IMR-90 (cell line): ENCODE results near the gene SRCIN1. TPM values are rescaled to one million over a fixed set of nuclear protein-coding genes. Genes with fewer than 3 reads are reported as not detected.

ENCODE experiments used
- ATAC-seq: fragments of 200-7000 bp; cut with Tn5 transposase; 2 replicates; pipeline ENCODE4 v1.9.1; 2020; ENCODE audit warnings: low read depth, mild to moderate bottlenecking, moderate library complexity
- BruUV-seq: library from RNA; stranded (reverse); fragments of 400-500 nt; replicated peaks from 2 replicates; lab custom pipeline; 2021; lab: Mats Ljungman, UMichigan
- CTCF ChIA-PET: fragments of 300-600 bp; formaldehyde crosslinking; extraction: SDS; loops from one replicate; lab custom pipeline; 2021; ENCODE audit warnings: antibody characterized with exemption; lab: Yijun Ruan, JAX
- POLR2A ChIA-PET: fragments of 300-600 bp; sonication (Branson Sonifier 250); formaldehyde crosslinking; loops from one replicate; lab custom pipeline; 2022; ENCODE audit warnings: antibody characterized with exemption; ENCODE audit not compliant: unreplicated experiment; lab: Charles Lee
- DNase-seq: peaks from one replicate; pipeline ENCODE4 v3.0.0; 2013
- H2AFZ ChIP-seq: replicated peaks from 2 replicates; pipeline ENCODE3; 2013; ENCODE audit warnings: low read length, mild to moderate bottlenecking; ENCODE audit not compliant: poor library complexity
- H2AK5ac ChIP-seq: 2 replicates; pipeline ENCODE4 v1.6.1; 2013; ENCODE audit warnings: low read depth, low read length, inconsistent platforms
- H2AK9ac ChIP-seq: replicated peaks from 2 replicates; pipeline ENCODE3; 2013; ENCODE audit warnings: mild to moderate bottlenecking, low read depth, low read length, moderate library complexity; ENCODE audit not compliant: poor library complexity
- H2BK120ac ChIP-seq: 2 replicates; pipeline ENCODE4 v1.6.1; 2013; ENCODE audit warnings: low read depth, low read length, inconsistent platforms
- H2BK15ac ChIP-seq: 3 replicates; pipeline ENCODE4 v1.6.1; 2013; ENCODE audit warnings: low read depth, low read length, inconsistent platforms
- H2BK20ac ChIP-seq: 2 replicates; pipeline ENCODE4 v1.6.1; 2013; ENCODE audit warnings: low read depth, mild to moderate bottlenecking, inconsistent platforms, low read length, moderate library complexity
- H2BK5ac ChIP-seq: 2 replicates; pipeline ENCODE4 v1.6.1; 2013; ENCODE audit warnings: mild to moderate bottlenecking, low read depth, low read length, inconsistent platforms; ENCODE audit not compliant: poor library complexity, severe bottlenecking
- H3K14ac ChIP-seq: replicated peaks from 2 replicates; pipeline ENCODE4 v1.6.1; 2013; ENCODE audit warnings: low read depth, low read length, inconsistent platforms
- H3K18ac ChIP-seq: 2 replicates; pipeline ENCODE4 v1.6.1; 2013; ENCODE audit warnings: low read depth, low read length, control low read depth
- H3K23ac ChIP-seq: 2 replicates; pipeline ENCODE4 v1.6.1; 2013; ENCODE audit warnings: low read depth, low read length, inconsistent platforms
- H3K27ac ChIP-seq: 2 replicates; pipeline ENCODE4 v1.5.1; 2013; ENCODE audit warnings: mild to moderate bottlenecking, control low read depth, low read length; ENCODE audit not compliant: insufficient read depth
- H3K27me3 ChIP-seq: 2 replicates; pipeline ENCODE4 v1.6.1; 2013; ENCODE audit warnings: low read length; ENCODE audit not compliant: control insufficient read depth, insufficient read depth
- H3K36me3 ChIP-seq: 2 replicates; pipeline ENCODE4 v1.6.1; 2013; ENCODE audit warnings: low read length, mixed read lengths; ENCODE audit not compliant: control insufficient read depth, insufficient read depth
- H3K4ac ChIP-seq: 2 replicates; pipeline ENCODE4 v1.6.1; 2013; ENCODE audit warnings: low read depth, low read length, inconsistent platforms
- H3K4me1 ChIP-seq: 2 replicates; pipeline ENCODE4 v1.6.1; 2013; ENCODE audit warnings: low read length, mixed read lengths; ENCODE audit not compliant: control insufficient read depth, insufficient read depth
- H3K4me2 ChIP-seq: 2 replicates; pipeline ENCODE4 v1.6.1; 2013; ENCODE audit warnings: low read depth, mild to moderate bottlenecking, control low read depth, low read length, moderate library complexity
- H3K4me3 ChIP-seq: 2 replicates; pipeline ENCODE4 v1.5.1; 2013; ENCODE audit warnings: low read depth, mild to moderate bottlenecking, control low read depth, low read length, moderate library complexity; ENCODE audit not compliant: insufficient read depth
- H3K56ac ChIP-seq: 2 replicates; pipeline ENCODE4 v1.6.1; 2013; ENCODE audit warnings: low read length, inconsistent platforms; ENCODE audit not compliant: insufficient read depth; ENCODE audit errors: extremely low read depth
- H3K79me1 ChIP-seq, 2 experiments: 2 replicates each; pipeline ENCODE4 v1.6.1; 2013; ENCODE audit warnings: low read length in 2 of 2, inconsistent platforms in 1 of 2, low read depth in 1 of 2
- H3K9ac ChIP-seq: 2 replicates; pipeline ENCODE4 v1.6.1; 2013; ENCODE audit warnings: low read depth, low read length, control low read depth
- H3K9me1 ChIP-seq: 2 replicates; pipeline ENCODE4 v1.6.1; 2013; ENCODE audit warnings: low read length, inconsistent platforms; ENCODE audit not compliant: insufficient read depth
- H3K9me3 ChIP-seq: 2 replicates; pipeline ENCODE4 v1.6.1; 2013; ENCODE audit warnings: low read length; ENCODE audit not compliant: control insufficient read depth, insufficient read depth
- H4K20me1 ChIP-seq: 2 replicates; pipeline ENCODE4 v1.6.1; 2013; ENCODE audit warnings: low read length, inconsistent platforms; ENCODE audit not compliant: insufficient read depth
- H4K5ac ChIP-seq: 2 replicates; pipeline ENCODE4 v1.6.1; 2013; ENCODE audit warnings: mild to moderate bottlenecking, low read depth, low read length, control low read depth
- H4K8ac ChIP-seq, 2 experiments: 2 replicates each; pipeline ENCODE4 v1.6.1; 2013; ENCODE audit warnings: low read depth in 2 of 2, low read length in 2 of 2, control low read depth in 1 of 2, inconsistent platforms in 1 of 2
- H4K91ac ChIP-seq: 2 replicates; pipeline ENCODE4 v1.6.1; 2013; ENCODE audit warnings: low read depth, low read length, inconsistent platforms; ENCODE audit not compliant: insufficient read depth
- CEBPB ChIP-seq: IDR thresholded peaks from 2 replicates; pipeline ENCODE4 v1.6.1; 2012; ENCODE audit warnings: low read depth, low read length, improper control_type of control experiment
- CHD1 ChIP-seq: IDR thresholded peaks from 2 replicates; pipeline ENCODE4 v1.6.1; 2012; ENCODE audit warnings: low read depth, low read length, improper control_type of control experiment
- FOS ChIP-seq: fragments of 150-350 bp; IDR thresholded peaks from 2 replicates; pipeline ENCODE4 v1.6.1; 2016; ENCODE audit warnings: low read depth, low read length
- MAFK ChIP-seq: IDR thresholded peaks from 2 replicates; pipeline ENCODE4 v1.6.1; 2012; ENCODE audit warnings: low read depth, low read length, improper control_type of control experiment
- POLR2A ChIP-seq: IDR thresholded peaks from 2 replicates; pipeline ENCODE4 v1.6.1; 2012; ENCODE audit warnings: mild to moderate bottlenecking, low read depth, low read length
- WGBS, 2 experiments: methylation state at CpG; one replicate each; pipeline versions ENCODE4 v1.1.5 to v1.1.7; 2013; ENCODE audit warnings: missing lambda C conversion rate in 2 of 2; ENCODE audit not compliant: insufficient read length in 1 of 2; ENCODE audit errors: extremely low coverage in 2 of 2; 5-methylcytosine and 5-hydroxymethylcytosine counted together
- dilution Hi-C: fragments of 300-500 bp; cut with HindIII; formaldehyde crosslinking; loops from one replicate; pipeline ENCODE4 v1.14.3; 2018; ENCODE audit warnings: low sequenced_read_pairs; ENCODE audit not compliant: unreplicated experiment
- in situ Hi-C: fragments of 300-500 bp; cut with MboI; formaldehyde crosslinking; loops from 3 replicates; pipeline ENCODE4 v1.14.3; 2019; ENCODE audit warnings: low sequenced_read_pairs, inconsistent platforms, mixed read lengths
- intact Hi-C: fragments of 100-400 bp; cut with micrococcal nuclease; formaldehyde crosslinking; loops from 2 replicates; pipeline ENCODE4 v1.10.0; 2022
- polyA plus RNA-seq, 3 experiments: library from polyadenylated mRNA; depleted of rRNA; stranded (reverse); fragments of >200 nt; gene quantifications; 2 replicates each; pipeline ENCODE4 v1.2.3, GENCODE V29; 2012; ENCODE audit warnings: low replicate concordance in 1 of 3
- total RNA-seq: library from RNA; depleted of rRNA; stranded (reverse); fragments of >200 nt; gene quantifications from 2 replicates; pipeline ENCODE4 v1.2.3, GENCODE V29; 2012
- TF ChIP-seq, protein P1 (sequence below): fragments of 150-350 bp; IDR thresholded peaks from 2 replicates; pipeline ENCODE4 v1.6.1; 2017; ENCODE audit warnings: mild to moderate bottlenecking, antibody characterized with exemption, low read length, low read depth
- TF ChIP-seq, protein P2 (sequence below): conservative IDR thresholded peaks from 2 replicates; pipeline ENCODE4 v1.5.1; 2012; ENCODE audit warnings: mild to moderate bottlenecking, low read depth, low read length, improper control_type of control experiment

Gene SRCIN1
- total and polyA plus RNA-seq, 2 of the 4 experiments (the other 2 are of a cell fraction), result not detected

DNA sequence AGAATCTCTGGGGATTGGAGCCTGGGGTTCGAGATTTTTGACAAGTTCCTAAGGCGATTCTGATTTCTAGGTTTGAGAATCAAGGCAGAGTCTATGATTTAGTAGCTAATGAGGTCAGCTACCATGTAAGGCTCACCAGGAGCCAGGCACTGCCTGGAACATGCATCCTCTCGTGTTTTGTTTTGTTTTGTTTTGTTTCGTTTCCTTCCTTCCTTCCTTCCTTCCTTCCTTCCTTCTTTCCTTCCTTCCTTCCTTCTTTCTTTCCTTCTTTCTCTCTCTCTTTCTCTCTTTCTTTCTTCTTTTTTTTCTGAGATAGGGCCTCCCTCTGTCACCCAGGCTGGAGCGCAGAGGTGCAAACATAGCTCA, 39.1 kb downstream of the SRCIN1 start:
- ChIA-PET CTCF (interaction anchor here (1.5 kb wide), 1 partner anchor 9 kb away, joined by 4 read pairs; no protein-coding TSS in a partner anchor), POLR2A (no interaction called here)
- Histone ChIP-seq H3K56ac (no peak overlapping the region), H2AK9ac (no peak overlapping the region), H3K79me1 (no peaks in the 10 kb centered on the region), H2BK120ac (no peak overlapping the region), H3K4me2 (no peak overlapping the region), H2AK5ac (no peak overlapping the region), H4K20me1 (peaks cover 5% of the 10 kb centered on the region; the same call in 1 of the 2 replicates), H3K14ac (no peak overlapping the region), H3K4ac (no peak overlapping the region), H3K9ac (no peak overlapping the region), H3K18ac (no peak overlapping the region), H4K91ac (no peak overlapping the region), H3K4me1 (no peaks in the 10 kb centered on the region), H2BK20ac (no peak overlapping the region), H2AFZ (no peak overlapping the region), H3K36me3 (no peaks in the 10 kb centered on the region), H3K9me1 (no peaks in the 10 kb centered on the region), H4K5ac (no peak overlapping the region), H2BK5ac (no peak overlapping the region), H4K8ac (no peak overlapping the region), H3K23ac (no peak overlapping the region), H3K4me3 (no peak overlapping the region), H3K9me3 (peaks cover 6% of the 10 kb centered on the region; the same call in 1 of the 2 replicates), H3K27ac (no peak overlapping the region), H3K27me3 (peaks cover 93% of the 10 kb centered on the region), H2BK15ac (no peak overlapping the region)
- intact Hi-C loops, result no loop called here
- no peak for TF ChIP-seq CHD1
- TF ChIP-seq POLR2A, result no peak
- TF ChIP-seq, protein P1, sequence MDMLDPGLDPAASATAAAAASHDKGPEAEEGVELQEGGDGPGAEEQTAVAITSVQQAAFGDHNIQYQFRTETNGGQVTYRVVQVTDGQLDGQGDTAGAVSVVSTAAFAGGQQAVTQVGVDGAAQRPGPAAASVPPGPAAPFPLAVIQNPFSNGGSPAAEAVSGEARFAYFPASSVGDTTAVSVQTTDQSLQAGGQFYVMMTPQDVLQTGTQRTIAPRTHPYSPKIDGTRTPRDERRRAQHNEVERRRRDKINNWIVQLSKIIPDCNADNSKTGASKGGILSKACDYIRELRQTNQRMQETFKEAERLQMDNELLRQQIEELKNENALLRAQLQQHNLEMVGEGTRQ, result no peak
- TF ChIP-seq FOS, result no peak
- TF ChIP-seq CEBPB, result no peak
- TF ChIP-seq, protein P2, sequence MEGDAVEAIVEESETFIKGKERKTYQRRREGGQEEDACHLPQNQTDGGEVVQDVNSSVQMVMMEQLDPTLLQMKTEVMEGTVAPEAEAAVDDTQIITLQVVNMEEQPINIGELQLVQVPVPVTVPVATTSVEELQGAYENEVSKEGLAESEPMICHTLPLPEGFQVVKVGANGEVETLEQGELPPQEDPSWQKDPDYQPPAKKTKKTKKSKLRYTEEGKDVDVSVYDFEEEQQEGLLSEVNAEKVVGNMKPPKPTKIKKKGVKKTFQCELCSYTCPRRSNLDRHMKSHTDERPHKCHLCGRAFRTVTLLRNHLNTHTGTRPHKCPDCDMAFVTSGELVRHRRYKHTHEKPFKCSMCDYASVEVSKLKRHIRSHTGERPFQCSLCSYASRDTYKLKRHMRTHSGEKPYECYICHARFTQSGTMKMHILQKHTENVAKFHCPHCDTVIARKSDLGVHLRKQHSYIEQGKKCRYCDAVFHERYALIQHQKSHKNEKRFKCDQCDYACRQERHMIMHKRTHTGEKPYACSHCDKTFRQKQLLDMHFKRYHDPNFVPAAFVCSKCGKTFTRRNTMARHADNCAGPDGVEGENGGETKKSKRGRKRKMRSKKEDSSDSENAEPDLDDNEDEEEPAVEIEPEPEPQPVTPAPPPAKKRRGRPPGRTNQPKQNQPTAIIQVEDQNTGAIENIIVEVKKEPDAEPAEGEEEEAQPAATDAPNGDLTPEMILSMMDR, result no peak
- no peak for TF ChIP-seq MAFK
- dilution Hi-C loops, result no loop called here
- WGBS, 2 experiments, result no CpG with 5 or more reads among the region's 5 CpGs
- in situ Hi-C loops, result loop anchor here (10.0 kb wide), 1 partner anchor 98 kb away; no protein-coding TSS in a partner anchor
- ATAC-seq, result no peak
- BruUV-seq, result no TSS peak
- no peak for DNase-seq
